Measurements from ENCODE around the gene NWD2.

- no peak for TF ChIP-seq POLR2A (IDR thresholded peaks at IDR 0.05; ENCODE audit: borderline replicate concordance, extremely low read depth, insufficient read depth, insufficient read length)
- no peak for TF ChIP-seq EZH2phosphoT487 (IDR thresholded peaks at IDR 0.05; ENCODE audit: borderline replicate concordance)
- TF ChIP-seq ZBTB33 (IDR thresholded peaks at IDR 0.05; ENCODE audit: extremely low read depth, insufficient replicate concordance, low read length): no peak
- TF ChIP-seq EZH2 (IDR thresholded peaks at IDR 0.05): no peak
- TF ChIP-seq POLR2AphosphoS5 (IDR thresholded peaks at IDR 0.05; ENCODE audit: low read depth, low read length): no peak
- TF ChIP-seq SRF (IDR thresholded peaks at IDR 0.05; ENCODE audit: low read depth): no peak
- no peak for TF ChIP-seq FOSL1 (IDR thresholded peaks at IDR 0.05; ENCODE audit: low read depth)
- no peak for TF ChIP-seq SIN3A (IDR thresholded peaks at IDR 0.05; ENCODE audit: low read depth)
- no peak for TF ChIP-seq JUND (IDR thresholded peaks at IDR 0.05)
- TF ChIP-seq CTCF (IDR thresholded peaks at IDR 0.05 in 2 of 3, conservative IDR thresholded peaks at IDR 0.05 in 1 of 3; ENCODE audit: borderline replicate concordance in 1 of 3, insufficient read depth in 1 of 3, low read depth in 2 of 3, low read length in 2 of 3): no peak
- TF ChIP-seq, protein P1, sequence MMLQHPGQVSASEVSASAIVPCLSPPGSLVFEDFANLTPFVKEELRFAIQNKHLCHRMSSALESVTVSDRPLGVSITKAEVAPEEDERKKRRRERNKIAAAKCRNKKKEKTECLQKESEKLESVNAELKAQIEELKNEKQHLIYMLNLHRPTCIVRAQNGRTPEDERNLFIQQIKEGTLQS (IDR thresholded peaks at IDR 0.05): no peak
These were observed at the start of gene NWD2 for GRCh38 chr4:37244583-37245390.

Data from HCT116 (cell line).